ENCODE measurements around the gene CDCA4.

- TF ChIP-seq CTCF (IDR thresholded peaks at IDR 0.05; ENCODE audit: low read depth, low read length) (no peak), EZH2phosphoT487 (IDR thresholded peaks at IDR 0.05; ENCODE audit: low read depth) (no peak)
Measured at GRCh38 chr14:105067140-105067968, 46.5 kb upstream of the CDCA4 start.

Measured in OCI-LY3 (cell line).